Right renal pelvis (tissue), 4 donors: ENCODE measurements around the gene DSN1. TPM values are rescaled to one million over a fixed set of nuclear protein-coding genes. Genes with fewer than 3 reads are reported as not detected.
A peak's percentile ranks its signal among the peaks of the same experiment; 100 is the strongest.
"Not testable (repeated sequence)": the region's sequence is repeated elsewhere in the genome, so short reads cannot be mapped to it uniquely, and the experiment has no call there.

Experiments
- DNase-seq, 4 donors: peaks; one replicate each; pipeline ENCODE4 v3.0.0-alpha.2; 2013; ENCODE audit warnings: low read depth in 4 of 4, low spot score in 3 of 4, missing footprints in 1 of 4
- polyA plus RNA-seq, 4 donors: library from polyadenylated mRNA; unstranded; fragments of 120-200 nt; gene quantifications; one replicate each; pipeline ENCODE4 v1.2.1, GENCODE V29; 2013; ENCODE audit not compliant: insufficient read length in 4 of 4

Gene DSN1, protein sequence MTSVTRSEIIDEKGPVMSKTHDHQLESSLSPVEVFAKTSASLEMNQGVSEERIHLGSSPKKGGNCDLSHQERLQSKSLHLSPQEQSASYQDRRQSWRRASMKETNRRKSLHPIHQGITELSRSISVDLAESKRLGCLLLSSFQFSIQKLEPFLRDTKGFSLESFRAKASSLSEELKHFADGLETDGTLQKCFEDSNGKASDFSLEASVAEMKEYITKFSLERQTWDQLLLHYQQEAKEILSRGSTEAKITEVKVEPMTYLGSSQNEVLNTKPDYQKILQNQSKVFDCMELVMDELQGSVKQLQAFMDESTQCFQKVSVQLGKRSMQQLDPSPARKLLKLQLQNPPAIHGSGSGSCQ
- polyA plus RNA-seq, result 10 to 100 TPM; 17.0 to 19.2 (median 18.9) TPM

DNA sequence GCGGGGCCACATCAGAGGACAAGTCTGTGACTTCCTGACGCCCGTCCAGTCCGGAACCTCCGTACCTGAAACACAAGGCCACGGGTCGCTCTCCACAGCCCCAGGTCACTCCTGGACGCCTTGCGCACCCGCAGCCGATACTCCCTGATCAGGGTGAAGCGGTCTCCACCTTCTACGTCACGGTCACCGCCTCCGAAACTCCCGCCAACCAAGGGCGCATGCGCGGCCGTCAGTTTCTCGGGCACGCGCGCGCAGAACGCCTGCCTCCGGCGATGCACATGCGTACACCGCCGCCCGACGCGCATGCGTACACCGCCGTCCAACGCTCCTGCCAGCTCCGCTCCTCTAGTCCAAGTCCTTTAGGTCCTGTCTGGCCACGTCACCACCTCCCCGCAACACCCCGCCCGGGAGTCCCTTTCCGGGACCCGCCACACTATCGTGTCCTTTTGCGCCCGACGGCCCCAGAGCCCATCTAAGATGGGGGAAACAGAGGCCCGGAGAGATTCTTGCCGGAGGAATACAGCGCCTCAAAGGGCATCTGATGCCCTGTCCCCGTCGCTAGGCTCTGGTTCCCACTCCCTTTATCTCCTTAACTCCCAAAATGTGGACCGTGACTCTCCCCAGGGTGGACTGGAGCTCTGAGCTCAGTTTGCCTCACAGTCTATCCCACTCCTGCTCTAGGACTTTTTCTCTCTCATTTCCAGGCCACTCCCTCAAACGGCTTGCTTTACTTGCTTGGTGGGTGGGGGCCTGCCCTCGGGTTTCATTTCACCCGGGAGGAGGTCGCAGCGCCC is at the start of gene DSN1:
Gene DSN1 (minus strand): TSS at position 167 of the 794 bp plus-strand sequence. CDS start 2,305 bp downstream, outside the sequence.
- DNase-seq, result peak; percentile 90 to 100 (median 93)

DNA sequence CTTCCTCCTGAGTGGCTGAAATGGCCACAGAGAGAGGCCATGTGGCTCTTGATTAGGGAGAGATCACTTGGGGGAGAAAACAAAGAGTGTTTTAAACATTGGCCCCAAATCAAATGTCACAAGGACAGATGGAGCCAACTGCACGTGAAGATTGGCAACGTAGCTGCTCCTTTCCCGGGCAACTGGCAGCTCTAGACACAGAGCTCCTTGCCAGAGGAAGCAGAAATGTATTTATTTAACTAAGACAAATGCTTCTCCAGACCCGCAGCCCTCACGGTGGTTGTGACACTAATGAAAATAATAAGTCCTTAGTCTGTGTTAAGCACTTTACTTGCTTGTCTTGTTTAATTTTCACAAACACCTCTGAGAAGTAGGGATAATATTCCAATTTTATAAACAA is 49.6 kb upstream of the DSN1 start:
- DNase-seq, result no peak

DNA sequence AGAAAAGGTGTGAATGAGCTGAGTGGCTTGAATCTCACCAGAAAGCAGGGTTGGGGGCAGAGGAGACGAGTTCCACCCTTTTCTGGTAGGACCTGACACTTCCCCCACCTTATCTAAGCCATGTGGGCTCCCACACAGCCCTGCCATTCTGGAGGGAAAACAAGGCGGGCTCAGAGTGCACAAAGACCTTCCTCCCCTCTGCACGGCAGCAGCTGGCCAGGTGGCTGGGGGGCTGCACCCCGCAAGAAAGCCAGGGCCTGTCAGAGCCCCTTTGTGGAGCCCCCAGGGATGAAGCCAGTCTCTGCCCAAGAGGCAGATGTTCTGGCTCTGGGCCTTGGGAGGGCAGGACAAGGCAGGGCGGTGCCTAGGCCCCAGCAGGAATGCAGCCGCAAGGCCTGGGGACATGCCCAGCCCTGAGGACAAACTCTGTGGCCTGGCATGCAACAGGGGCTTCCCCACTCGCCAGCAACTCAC is 48.4 kb upstream of the DSN1 start:
- DNase-seq, result no peak

DNA sequence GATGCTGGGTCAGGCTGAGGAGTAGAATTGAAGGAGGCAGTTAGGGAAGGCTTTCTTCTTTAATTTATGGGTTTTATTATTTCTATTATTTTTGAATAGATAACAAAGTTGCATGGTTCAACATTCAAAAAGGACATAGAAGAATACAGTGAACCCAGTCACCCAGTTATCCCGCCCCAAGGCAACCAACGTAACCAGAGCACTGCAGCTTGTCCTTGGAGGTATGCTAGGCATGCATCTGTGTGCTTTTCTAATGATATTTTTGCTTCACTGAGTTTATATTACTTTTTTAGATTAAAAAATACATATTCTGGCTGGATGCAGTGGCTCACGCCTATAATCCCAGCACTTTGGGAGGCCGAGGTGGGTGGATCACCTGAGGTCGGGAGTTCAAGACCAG is 47.4 kb upstream of the DSN1 start:
- no peak for DNase-seq

DNA sequence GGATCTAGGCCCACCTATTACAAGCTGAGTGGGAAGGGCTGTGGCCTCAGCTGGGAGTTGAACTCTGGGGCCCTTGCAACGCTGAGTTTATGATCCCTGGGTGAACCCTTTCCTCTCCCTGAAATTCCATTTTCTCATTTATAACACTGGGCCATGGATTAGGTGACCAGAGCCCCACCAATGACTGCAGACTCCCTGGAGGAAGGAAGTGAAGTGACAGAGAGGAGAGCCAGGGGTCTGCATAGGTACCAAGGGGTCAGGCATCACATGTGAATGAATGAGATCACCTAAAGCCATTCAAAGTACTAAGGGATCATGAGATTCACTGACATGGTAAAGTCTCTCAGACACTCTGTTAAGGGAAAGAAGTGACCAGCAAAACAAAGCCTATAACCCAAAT is 46.5 kb upstream of the DSN1 start:
- DNase-seq, result no peak

DNA sequence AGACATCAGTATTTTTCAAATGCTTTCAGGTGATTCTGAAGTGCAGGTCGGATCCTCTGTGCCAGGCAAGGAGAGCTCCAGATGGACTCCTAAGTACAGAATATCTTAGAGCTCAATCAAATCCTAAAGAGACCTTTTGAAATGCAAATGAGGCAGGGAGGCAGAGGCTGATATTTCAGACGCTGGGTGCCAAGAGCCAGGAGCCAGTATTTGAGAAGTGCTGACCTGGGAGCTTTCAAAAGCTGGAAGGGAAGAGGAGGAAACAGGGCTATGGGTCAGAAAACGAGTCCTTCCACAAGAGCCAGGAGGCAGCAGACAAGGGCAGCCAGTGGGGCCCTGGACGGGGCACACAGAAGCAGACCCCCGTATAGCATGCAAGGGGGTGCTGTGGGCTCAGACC is 46.1 kb upstream of the DSN1 start:
- no peak for DNase-seq

DNA sequence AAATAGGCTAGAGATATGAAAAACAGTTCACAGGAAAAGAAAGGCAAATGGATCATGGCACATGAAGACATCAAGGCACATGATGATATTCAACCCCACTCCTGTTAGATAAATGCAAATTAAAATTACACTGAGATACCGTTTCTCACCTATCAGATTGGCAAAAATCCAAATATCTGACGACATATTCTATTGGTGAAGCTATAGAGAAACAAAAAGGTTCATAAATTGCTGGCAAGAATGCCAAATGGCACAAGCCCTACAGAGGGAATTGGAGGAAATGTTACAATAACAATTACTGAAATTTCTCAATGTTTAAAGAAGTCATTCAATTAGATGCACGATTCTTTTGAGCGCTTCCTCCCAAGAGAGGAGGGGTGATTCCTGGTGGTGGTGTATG is 45.3 kb upstream of the DSN1 start:
- DNase-seq, result no peak

DNA sequence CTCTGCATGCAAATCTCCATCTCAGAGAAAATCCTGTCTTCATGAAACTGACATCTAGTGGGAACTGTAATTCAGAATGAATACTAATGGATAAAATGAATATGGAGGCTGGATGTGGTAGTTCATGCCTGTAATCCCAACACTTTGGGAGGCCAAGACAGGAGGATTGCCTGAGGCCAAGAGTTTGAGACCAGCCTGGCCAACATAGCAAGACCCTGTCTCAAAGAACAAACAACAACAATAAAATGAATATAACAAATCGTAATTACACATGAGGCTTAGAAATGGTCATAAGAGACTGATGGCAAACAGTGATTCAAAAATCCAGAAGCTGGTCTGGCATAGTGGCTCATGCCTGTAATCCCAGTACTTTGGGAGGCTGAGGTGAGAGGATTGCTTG is 44.6 kb upstream of the DSN1 start:
- no peak for DNase-seq

DNA sequence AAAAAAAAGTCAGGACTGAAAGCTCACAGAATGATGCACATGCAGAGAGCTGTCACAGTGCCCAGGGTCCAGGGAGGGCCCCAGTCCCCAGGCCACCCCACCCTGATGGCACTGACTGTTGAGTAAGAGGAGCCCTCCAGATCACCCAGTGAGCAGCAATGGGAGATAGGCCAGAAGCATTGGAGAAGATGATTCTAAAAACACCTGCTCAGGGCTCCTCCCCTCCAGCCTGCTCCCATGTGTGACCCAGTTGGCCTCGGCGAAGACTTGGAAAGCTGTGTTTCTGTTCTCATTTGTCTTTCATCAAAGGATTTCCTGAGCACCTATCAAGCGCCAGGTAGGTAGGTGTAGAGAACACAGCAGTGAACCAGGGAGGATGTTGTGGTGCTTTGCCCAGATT is 43.9 kb upstream of the DSN1 start:
- no peak for DNase-seq

DNA sequence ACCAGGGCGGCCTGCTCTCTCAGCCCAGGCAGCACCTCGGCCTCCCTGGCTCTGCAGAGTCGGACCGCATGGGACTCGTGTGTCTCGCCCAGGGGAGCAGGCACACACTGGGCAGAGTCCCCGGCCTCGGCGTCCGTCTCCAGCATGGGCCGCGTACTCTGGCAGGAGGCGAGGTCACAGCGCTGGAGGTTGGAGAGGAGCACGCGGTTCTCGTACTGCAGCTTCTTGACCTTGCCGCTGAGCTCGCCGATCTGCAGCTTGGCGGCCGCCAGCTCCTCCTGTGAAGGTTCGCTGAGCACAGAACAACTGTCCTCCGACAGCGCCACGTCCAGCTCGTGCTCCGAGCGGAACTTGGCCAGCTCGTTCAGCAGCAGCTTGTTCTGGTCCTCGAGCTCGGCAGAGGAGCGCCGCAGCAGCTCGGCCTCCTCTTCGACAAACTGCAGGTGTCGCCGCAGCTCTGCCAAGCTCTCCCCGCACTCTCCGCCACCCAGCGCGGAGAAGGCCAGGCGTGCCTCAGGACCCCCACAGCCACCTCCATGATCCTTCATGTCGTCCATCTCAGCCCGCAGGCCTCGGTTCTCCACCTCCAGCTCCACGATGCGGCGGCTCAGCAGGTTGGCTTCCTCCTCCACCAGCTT is 42.0 kb upstream of the DSN1 start:
- no peak for DNase-seq

DNA sequence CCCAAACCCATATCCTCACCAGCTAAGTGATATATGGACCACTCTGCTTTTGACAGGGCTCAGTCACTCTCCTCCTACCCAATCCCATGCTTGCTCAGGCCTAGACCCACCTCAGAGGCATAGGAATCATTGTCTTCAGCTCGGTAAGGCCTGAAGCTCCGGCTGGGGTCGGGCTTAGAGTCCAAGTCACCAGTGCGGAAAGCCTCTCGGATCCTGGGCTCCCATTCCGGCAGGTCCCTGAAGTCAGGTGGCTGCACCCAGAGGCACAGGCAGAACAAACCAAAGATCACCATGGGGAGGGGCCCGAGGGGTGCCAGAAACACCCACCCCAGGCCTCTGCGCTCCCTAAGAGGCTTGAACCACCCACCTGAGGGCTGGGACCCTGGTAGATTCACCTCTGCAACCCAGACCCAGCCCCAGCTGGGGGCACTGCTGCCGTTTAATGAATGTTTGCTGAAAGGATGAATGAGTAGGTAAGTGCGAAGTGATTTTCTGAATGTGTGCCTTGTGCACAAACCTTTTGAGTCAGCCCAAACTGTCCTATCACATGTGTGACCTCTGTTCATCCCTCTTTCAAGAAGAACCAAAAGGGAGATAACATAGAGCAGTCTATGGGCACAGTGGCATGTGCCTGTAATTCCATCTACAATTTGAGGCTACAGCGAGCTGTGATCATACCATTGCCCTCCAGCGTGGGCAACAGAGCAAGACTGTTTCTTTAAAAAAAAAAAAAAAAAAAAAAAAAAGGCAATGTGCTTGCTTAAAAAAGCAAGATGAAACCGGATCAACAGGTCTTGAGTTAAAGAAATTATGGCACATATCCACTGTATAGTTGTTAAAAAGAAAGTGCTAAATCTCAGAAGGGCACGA is 39.3 kb upstream of the DSN1 start:
- DNase-seq, result no peak

DNA sequence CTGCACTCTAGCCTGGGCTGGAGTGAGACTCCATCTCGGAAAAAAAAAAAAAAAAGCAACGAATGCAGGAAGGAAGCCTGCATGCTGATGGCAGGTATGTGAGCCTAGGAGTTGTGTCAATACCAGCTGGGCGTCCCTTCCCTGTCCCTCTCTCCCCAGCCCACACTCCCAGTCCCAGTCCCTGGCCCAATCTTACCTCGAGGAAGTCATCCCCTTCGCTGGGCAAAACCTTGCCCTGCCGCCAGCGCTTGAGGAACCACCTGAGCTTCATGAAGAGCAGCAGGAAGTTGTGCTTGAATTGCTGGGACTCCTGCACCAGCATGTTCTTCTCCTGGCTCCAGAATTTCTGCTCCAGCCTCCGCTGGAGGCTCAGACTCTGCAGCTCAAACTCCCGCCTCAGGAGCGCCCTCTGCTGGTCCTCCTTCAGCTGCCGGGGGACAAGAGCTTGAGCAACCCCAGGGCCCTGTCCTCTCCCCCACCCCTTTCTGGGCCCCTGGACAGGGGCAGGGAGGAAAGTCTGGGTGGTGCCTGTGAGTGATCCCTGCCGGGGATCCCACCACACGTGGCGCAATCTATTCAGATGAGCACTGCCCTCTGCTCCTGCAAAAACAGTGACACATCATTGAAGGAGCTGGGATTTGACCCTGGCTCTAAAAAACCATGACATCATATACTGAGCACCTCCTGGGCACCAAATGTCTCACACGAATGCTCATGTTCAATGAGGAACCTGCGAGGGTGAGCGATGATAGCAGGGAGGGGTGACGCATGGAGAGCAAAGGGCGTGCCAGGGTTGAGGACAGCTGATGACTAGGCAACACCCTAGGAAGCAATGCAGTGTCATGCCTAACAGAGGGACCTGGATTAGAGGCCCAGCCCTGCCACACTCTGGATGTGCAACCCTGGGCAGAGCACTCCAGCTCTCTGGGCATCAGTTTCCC is 35.0 kb upstream of the DSN1 start:
- no peak for DNase-seq

DNA sequence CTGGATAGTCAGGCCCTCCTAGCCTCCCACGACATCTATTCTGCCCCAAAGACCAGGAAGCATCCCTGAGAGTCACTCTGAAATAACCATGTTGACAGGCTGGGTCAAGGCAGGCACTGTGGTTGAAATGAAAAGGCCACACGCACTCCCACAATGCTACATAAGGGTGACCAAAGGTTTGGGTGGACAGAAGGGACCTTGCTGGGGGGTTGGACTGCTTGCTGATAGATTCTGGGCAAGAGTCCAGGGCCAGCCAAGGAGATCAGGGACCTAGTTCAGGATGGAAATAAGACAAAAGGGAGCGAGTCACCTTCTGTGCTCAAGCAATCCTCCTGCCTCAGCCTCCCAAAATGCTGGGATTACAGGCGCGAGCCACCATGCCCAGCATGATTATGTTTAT is 32.5 kb upstream of the DSN1 start:
- no peak for DNase-seq

DNA sequence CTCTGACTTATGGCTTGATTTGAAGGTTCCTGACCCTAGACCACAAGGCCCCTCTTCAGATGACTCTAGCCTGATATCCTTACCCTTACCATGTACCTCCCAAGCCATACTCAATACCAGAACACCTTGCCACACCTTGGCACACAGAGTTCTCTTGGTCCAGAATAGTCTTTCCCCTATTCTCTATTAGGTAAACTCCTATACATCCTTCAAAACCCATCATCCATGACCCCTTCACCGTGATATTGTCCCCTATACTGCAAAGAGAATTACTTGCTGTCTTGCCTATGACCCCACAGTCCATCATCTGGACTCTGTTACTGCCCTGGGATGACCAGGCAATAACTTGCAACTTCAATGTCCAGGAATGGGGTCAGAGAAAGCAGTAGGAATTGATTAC is 31.8 kb upstream of the DSN1 start:
- DNase-seq, result no peak

DNA sequence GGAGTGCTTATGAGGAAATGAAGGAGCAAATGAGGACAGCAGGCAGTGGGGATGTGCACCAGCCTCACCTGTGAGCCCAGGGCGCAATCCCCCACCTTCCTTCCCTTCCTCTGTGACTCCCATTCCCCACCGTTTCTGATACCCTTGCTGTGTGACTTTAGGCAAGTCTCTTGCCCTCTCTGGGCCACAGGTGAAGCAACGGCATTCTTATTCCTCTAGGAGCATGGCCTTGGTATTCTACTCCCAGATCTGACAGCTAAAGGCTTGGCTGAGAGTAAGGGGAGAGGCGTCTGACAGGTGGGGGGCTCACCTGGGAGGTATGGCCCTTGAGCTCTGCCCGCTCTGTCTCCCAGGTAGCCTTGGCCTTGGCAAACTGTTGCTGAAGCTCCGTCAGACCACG is 30.9 kb upstream of the DSN1 start:
- DNase-seq, result no peak

DNA sequence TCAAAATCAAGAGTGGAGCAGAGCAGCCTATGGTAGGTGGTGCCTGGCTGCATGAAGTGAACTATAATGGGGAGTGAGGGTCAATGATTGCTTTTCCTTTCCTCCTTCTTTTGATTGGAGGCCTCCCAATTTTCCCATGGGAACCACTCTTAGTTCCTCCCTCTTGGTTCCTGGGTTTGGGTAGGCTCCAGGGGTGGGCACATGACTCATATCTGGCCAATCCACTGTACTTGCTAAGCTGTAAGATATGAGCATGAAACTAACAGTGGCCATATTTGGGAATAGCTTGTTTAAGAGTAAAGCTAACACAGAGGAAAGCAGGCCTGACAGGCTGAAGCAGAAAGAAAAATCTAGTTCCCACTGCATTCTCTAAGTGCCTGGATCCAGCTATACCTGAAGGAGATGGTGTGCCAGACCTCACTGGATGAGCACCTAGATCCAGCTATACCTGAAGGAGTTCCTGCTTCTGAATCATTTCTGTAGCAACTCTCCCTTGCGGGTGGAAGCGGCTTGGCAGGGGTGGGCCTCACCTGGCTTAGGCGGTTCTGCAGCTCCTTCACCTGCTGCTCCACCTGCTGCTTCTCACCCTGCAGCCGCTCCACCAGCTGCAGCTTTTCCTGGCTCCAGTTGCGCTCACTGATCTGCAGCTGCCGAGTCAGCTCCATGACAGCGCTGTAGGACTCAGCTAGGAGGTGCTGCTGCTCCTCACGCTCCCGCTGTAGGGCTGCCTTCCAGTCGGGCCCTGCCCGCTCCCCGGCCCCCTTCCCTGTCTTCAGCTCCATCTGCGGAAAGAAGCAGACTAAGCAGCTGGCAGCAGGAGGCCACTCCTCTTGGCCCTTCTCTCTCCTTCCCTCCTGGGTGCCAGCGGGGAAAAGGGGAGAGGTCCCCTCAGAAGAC is 29.0 kb upstream of the DSN1 start:
- no peak for DNase-seq

DNA sequence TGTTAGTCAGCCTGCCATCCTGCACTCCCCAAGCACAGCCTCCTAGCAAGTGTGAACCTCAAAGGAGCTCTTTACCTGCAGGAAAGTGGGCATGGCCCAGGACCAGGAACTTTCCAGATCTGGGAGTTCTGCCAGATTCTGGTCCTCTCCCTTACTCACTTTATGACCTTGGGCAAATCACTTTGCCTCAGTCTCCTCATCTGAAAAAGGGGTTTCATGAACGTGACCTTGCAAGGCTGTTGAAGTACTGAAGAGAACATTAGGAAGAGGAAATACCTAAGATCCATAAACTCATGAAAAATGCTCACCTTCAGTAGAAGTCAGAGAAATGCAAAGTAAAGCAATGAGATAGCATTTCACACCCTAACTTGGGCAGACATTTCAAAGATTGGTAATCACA is 26.8 kb upstream of the DSN1 start:
- DNase-seq, result no peak

DNA sequence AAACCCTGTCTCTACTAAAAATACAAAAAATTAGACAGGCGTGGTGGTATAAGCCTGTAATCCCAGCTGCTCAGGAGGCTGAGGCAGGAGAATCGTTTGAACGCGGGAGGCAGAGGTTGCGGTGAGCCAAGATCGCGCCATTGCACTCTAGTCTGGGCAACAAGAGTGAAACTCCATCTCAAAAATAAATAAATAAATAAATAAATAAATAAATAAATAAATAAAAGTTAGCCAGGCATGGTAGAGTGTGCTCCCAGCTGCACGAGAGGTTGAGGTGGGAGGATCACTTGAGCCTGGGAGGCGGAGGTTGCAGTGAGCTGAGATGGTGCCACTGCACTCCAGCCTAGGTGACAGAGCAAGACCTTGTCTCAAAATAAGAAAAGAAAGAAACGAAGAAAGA is 25.8 kb upstream of the DSN1 start:
- DNase-seq, result not testable (repeated sequence)
